ENCODE measurements around the gene CYTH4.

CYTH4 gene

GRCh38 chr22:37294747-37295146 is 12.4 kb downstream of the CYTH4 start:
- TF ChIP-seq CTCF (IDR thresholded peaks at IDR 0.05) = no peak
- no peak for TF ChIP-seq ZFX (IDR thresholded peaks at IDR 0.05; ENCODE audit: borderline replicate concordance)
- no peak overlapping the region for H3K27ac ChIP-seq

GRCh38 chr22:37295213-37295886 is 13.0 kb downstream of the CYTH4 start:
- H3K27ac ChIP-seq = no peak overlapping the region
- no peak for TF ChIP-seq ZFX (IDR thresholded peaks at IDR 0.05; ENCODE audit: borderline replicate concordance)
- TF ChIP-seq CTCF (IDR thresholded peaks at IDR 0.05) = no peak

- H3K27ac ChIP-seq = no peak overlapping the region
- TF ChIP-seq CTCF (IDR thresholded peaks at IDR 0.05) = no peak
- no peak for TF ChIP-seq ZFX (IDR thresholded peaks at IDR 0.05; ENCODE audit: borderline replicate concordance)
These were observed 13.6 kb downstream of the CYTH4 start for GRCh38 chr22:37295946-37296345.

GRCh38 chr22:37298748-37299495 is 16.6 kb downstream of the CYTH4 start:
- H3K27ac ChIP-seq = no peak overlapping the region
- TF ChIP-seq CTCF (IDR thresholded peaks at IDR 0.05) = no peak
- no peak for TF ChIP-seq ZFX (IDR thresholded peaks at IDR 0.05; ENCODE audit: borderline replicate concordance)

GRCh38 chr22:37299969-37300509 is 17.7 kb downstream of the CYTH4 start:
- TF ChIP-seq ZFX (IDR thresholded peaks at IDR 0.05; ENCODE audit: borderline replicate concordance) = no peak
- no peak for TF ChIP-seq CTCF (IDR thresholded peaks at IDR 0.05)
- no peak overlapping the region for H3K27ac ChIP-seq

- TF ChIP-seq ZFX (IDR thresholded peaks at IDR 0.05; ENCODE audit: borderline replicate concordance) = no peak
- TF ChIP-seq CTCF (IDR thresholded peaks at IDR 0.05) = no peak
- no peak overlapping the region for H3K27ac ChIP-seq
These were observed 18.3 kb downstream of the CYTH4 start for GRCh38 chr22:37300551-37301017.

Data from 22Rv1 (cell line).